ENCODE measurements around the gene RFX2. TPM values are rescaled to one million over a fixed set of nuclear protein-coding genes. Genes with fewer than 3 reads are reported as not detected.

Gene RFX2
- polyA plus RNA-seq, 2 donors: 5.3 to 8.8 TPM

DNA sequence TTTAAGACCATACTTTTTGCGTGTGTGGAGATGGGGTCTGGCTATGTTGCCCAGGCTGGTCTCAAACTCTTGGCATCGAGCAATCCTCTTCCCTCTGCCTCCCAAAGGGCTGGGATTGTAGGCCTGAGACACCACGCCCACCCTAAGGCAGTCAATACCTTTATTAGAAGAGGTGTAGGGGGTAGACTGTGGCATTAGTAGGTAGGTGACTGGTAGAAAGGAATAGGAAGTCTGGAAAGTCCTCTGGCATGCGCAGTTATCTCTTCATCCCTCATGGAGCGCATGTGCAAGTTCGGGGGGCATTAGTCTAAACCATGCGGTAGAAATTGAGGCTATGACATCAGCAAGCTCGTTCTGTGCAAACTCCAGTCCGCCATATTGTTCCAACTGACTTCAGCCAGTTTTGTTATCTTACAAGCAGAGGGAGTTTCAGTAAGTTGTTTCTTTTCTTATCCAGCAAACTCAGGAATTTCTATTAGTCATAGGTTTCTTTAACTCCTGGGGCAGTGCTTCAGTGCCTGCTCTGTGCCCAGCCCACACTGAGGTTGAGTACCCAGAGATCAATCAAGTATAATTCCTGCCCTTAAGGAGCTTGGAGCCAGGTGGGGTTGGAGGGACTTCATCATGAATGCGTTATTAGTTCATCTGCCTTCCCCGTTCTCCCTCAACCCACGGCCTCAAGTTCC lies 125.1 kb downstream of the RFX2 start:
- Histone ChIP-seq H3K4me3 (ENCODE audit: low read depth in 1 of 2, low read length in 2 of 2) (no peak overlapping the region), H3K27me3 (ENCODE audit: control insufficient read depth in 1 of 2, insufficient read depth in 2 of 2, low read length in 2 of 2) (no peaks in the 10 kb centered on the region), H3K4me1 (ENCODE audit: control insufficient read depth in 2 of 2, insufficient read depth in 2 of 2, low read length in 1 of 2) (peaks cover 2 to 10% of the 10 kb centered on the region in 2 donors), H3K27ac (ENCODE audit: low read depth in 2 of 2, low read length in 1 of 2) (no peak overlapping the region), H3K9me3 (ENCODE audit: control insufficient read depth in 2 of 2, insufficient read depth in 1 of 2, low read depth in 1 of 2, low read length in 1 of 2) (no peaks in the 10 kb centered on the region), H3K36me3 (ENCODE audit: control insufficient read depth in 2 of 2, insufficient read depth in 2 of 2, low read length in 1 of 2) (no peaks in the 10 kb centered on the region)
- 76 to 78% methylated on average over 12 of the region's 12 CpGs for WGBS, 2 donors

DNA sequence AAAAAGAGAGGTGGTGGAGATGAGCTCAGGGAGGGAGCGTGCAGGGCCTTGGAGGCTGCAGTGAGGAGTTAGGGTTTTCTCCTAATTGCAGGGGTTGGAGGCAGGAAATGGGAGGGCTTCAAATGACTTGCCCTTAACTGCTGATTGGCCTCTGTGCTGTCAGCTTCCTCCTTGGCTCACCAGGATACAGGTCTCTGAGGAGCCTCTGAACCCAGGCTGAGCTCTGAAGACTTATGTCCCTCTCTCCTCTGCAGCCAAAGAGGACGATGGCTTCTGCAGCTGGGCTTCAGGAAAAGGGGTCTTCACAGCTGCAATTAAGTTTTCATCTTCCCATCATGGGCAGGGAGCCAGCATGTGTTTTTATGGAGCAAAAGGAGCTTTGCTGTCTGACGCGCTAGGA lies 125.7 kb downstream of the RFX2 start:
- WGBS, 2 donors: 85 to 89% methylated on average over 4 of the region's 4 CpGs
- H3K4me1 ChIP-seq (ENCODE audit: control insufficient read depth in 2 of 2, insufficient read depth in 2 of 2, low read length in 1 of 2): peaks cover 2 to 8% of the 10 kb centered on the region in 2 donors

DNA sequence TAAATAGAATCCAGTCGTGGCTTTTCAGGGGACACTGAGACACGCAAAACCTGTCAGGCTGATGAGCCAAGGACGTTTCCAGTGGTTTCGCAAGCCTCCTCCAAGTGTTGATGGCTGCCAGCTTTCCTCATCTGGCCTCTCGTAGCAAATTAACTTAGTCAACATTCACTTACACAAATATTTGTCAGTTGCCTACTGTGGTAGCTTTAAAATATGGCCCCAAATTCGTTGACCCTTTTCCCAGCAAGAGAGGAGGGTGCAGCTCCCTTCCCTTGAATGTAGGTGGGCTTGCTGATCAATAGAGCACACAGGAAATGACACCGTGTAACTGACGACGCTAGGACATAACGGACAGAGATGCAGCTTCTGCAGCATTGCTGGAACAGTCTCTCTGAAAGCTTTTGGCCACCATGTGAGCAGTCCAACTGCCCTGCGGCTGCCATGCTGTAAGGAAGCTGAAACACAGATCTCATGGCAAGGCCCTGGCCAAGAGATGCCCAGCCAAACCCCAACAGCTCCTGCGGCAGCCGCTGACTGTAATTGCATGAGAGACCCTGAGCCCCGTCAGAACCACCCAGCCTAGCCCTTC lies 126.8 kb downstream of the RFX2 start:
- Histone ChIP-seq H3K4me1 (ENCODE audit: control insufficient read depth in 2 of 2, insufficient read depth in 2 of 2, low read length in 1 of 2) (peaks cover 2 to 14% of the 10 kb centered on the region in 2 donors), H3K27ac (ENCODE audit: low read depth in 2 of 2, low read length in 1 of 2) (peak overlapping the region; percentile 52 to 58), H3K9me3 (ENCODE audit: control insufficient read depth in 2 of 2, insufficient read depth in 1 of 2, low read depth in 1 of 2, low read length in 1 of 2) (no peaks in the 10 kb centered on the region), H3K36me3 (ENCODE audit: control insufficient read depth in 2 of 2, insufficient read depth in 2 of 2, low read length in 1 of 2) (no peaks in the 10 kb centered on the region), H3K27me3 (ENCODE audit: control insufficient read depth in 1 of 2, insufficient read depth in 2 of 2, low read length in 2 of 2) (no peaks in the 10 kb centered on the region), H3K4me3 (ENCODE audit: low read depth in 1 of 2, low read length in 2 of 2) (no peak overlapping the region)
- WGBS, 2 donors: 43 to 48% methylated on average over 14 of the region's 14 CpGs

More for the DNA sequence above, 125.7 kb downstream of the RFX2 start:
- Histone ChIP-seq H3K9me3 (ENCODE audit: control insufficient read depth in 2 of 2, insufficient read depth in 1 of 2, low read depth in 1 of 2, low read length in 1 of 2) (no peaks in the 10 kb centered on the region), H3K36me3 (ENCODE audit: control insufficient read depth in 2 of 2, insufficient read depth in 2 of 2, low read length in 1 of 2) (no peaks in the 10 kb centered on the region), H3K27me3 (ENCODE audit: control insufficient read depth in 1 of 2, insufficient read depth in 2 of 2, low read length in 2 of 2) (no peaks in the 10 kb centered on the region), H3K27ac (ENCODE audit: low read depth in 2 of 2, low read length in 1 of 2) (no peak overlapping the region), H3K4me3 (ENCODE audit: low read depth in 1 of 2, low read length in 2 of 2) (no peak overlapping the region)

DNA sequence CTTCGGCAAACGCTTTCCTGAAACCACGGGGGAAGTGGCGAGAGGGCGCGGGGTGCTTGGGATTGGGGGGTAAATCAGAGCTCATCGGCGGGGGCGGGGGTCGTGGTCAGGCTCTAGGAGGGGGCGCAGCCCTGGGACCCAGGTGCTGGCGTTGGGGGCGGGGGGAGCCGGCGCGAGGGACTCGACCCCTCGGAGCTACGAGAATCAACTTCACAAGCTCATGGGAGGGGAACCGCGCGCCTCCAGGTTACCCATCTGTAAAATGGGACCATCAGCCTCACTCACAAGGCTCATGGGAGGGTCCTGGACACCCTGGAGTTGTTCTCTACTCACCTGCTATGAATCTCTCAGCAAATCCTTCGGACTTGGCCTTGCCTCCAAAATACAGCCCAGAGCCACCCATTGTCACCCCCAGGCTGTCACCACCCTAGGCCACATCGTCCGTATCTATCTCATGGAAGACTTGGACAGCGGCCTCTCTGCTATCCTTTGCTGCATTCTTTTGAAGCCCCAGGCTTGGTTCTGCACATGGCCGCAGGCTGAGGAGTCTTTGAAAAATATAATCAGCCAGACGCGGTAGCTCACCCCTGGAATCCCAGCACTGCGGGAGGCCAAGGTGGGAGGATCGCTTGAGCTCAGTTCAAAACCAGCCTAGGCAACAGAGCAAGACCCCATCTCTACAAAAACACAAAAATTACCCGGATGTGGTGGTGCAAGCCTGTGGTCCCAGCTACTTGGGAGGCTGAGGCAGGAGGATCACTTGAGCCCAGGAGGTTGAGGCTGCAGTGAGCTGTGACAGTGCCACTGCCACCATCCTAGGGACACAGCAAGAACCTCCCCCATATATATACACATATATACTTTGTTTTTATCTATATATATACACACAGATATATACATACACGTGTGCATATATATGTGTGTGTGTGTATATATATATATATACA lies 131.4 kb downstream of the RFX2 start:
- H3K4me3 ChIP-seq (ENCODE audit: low read depth in 1 of 2, low read length in 2 of 2): peak overlapping the region; percentile 39 to 92

DNA sequence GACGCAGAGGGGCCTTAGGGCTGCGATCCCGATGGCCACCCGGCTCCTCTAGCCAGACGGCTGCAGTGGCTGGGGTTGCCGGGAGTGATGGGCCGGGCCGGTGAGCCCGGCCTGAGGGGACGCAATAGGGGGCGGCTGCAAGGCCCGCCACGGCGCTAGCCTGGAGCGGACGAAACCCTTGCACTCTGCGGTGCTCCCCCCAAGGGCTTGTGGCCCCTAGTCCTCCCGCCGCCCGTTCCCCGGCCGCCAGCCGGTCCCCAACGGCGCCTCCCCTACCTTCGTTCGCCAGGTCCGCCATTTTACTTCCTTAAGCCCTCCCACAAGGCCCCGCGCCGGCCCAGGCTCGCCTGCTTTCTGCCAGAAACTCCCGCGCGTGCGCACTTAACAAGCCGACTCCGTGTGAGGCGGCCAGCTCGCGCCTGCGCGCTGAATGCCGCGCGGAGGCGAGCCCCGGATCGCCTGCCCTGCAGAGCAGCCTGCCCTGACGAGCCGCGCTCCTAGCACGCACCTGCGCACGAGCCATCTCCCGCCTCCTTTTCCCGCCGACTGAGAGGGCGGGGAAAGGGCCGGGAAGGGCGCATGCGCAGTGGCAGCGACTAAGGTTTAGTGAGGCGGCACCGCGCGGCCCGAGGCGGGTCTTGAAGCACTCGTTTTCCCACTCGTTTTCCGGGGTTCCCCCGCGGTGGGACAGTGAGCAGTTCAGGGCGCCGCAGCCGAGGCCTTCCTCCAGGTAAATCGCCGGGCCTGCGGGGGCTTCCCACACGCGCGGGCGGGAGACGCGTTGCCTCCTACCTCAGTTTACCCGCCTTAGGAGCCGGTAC lies 132.3 kb downstream of the RFX2 start, which contains the start of gene RANBP3:
TSS of gene RANBP3 (minus strand) at position 356 of the 821 bp plus-strand sequence. CDS start at position 298, 58 bp downstream.
- Histone ChIP-seq H3K36me3 (ENCODE audit: control insufficient read depth in 2 of 2, insufficient read depth in 2 of 2, low read length in 1 of 2) (peaks cover 10 to 11% of the 10 kb centered on the region in 2 donors), H3K27me3 (ENCODE audit: control insufficient read depth in 1 of 2, insufficient read depth in 2 of 2, low read length in 2 of 2) (no peaks in the 10 kb centered on the region), H3K9me3 (ENCODE audit: control insufficient read depth in 2 of 2, insufficient read depth in 1 of 2, low read depth in 1 of 2, low read length in 1 of 2) (no peaks in the 10 kb centered on the region), H3K27ac (ENCODE audit: low read depth in 2 of 2, low read length in 1 of 2) (peak within 1 kb of the TSS; percentile 90 to 91), H3K4me1 (ENCODE audit: control insufficient read depth in 2 of 2, insufficient read depth in 2 of 2, low read length in 1 of 2) (peaks cover 4 to 17% of the 10 kb centered on the region in 2 donors), H3K4me3 (ENCODE audit: low read depth in 1 of 2, low read length in 2 of 2) (peak within 1 kb of the TSS; percentile 74 to 92)
- WGBS, 2 donors: 0 to 1% methylated on average over 79 to 88 of the region's 88 CpGs

More for the DNA sequence above, 131.4 kb downstream of the RFX2 start:
- peaks cover 4 to 25% of the 10 kb centered on the region in 2 donors for H3K4me1 ChIP-seq (ENCODE audit: control insufficient read depth in 2 of 2, insufficient read depth in 2 of 2, low read length in 1 of 2)
- peak overlapping the region; percentile 90 for H3K27ac ChIP-seq (ENCODE audit: low read depth in 2 of 2, low read length in 1 of 2)
- no peaks in the 10 kb centered on the region for H3K9me3 ChIP-seq (ENCODE audit: control insufficient read depth in 2 of 2, insufficient read depth in 1 of 2, low read depth in 1 of 2, low read length in 1 of 2)
- no peaks in the 10 kb centered on the region for H3K27me3 ChIP-seq (ENCODE audit: control insufficient read depth in 1 of 2, insufficient read depth in 2 of 2, low read length in 2 of 2)
- peaks cover 2 to 6% of the 10 kb centered on the region in 2 donors for H3K36me3 ChIP-seq (ENCODE audit: control insufficient read depth in 2 of 2, insufficient read depth in 2 of 2, low read length in 1 of 2)
- 38 to 46% methylated on average over 33 of the region's 33 CpGs for WGBS, 2 donors

DNA sequence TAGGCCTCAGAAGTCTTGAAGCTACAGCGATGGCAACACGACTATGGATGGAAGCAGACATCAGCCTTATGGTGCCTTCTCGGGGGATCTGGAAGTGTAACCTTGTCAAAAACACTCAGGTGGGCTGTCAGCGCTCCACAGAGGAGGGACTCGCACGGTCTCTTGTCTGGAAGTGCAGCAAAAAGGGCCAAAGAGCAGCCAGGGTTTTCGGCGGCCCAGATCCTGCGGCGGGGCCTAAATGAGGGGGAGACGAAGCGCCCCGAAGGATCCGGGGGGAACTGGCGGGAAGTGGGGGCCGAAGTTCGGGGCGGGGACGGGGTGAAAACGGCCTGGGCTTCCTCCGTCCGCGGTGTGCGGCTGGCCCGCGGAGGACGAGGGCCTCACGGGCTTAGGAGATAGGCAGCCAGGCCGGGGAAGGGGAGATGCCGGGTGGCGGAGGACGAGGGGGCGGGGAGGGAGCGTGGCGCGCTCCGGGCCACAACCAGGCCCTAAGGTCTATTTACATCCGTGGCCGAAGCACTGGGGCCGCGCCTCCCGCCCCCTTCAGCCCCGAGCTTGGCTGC lies 133.0 kb downstream of the RFX2 start:
- Histone ChIP-seq H3K4me3 (ENCODE audit: low read depth in 1 of 2, low read length in 2 of 2) (peak overlapping the region; percentile 74 to 92), H3K27ac (ENCODE audit: low read depth in 2 of 2, low read length in 1 of 2) (peak overlapping the region; percentile 84 to 91), H3K4me1 (ENCODE audit: control insufficient read depth in 2 of 2, insufficient read depth in 2 of 2, low read length in 1 of 2) (peaks cover 4 to 17% of the 10 kb centered on the region in 2 donors), H3K9me3 (ENCODE audit: control insufficient read depth in 2 of 2, insufficient read depth in 1 of 2, low read depth in 1 of 2, low read length in 1 of 2) (no peaks in the 10 kb centered on the region), H3K36me3 (ENCODE audit: control insufficient read depth in 2 of 2, insufficient read depth in 2 of 2, low read length in 1 of 2) (peaks cover 10 to 11% of the 10 kb centered on the region in 2 donors), H3K27me3 (ENCODE audit: control insufficient read depth in 1 of 2, insufficient read depth in 2 of 2, low read length in 2 of 2) (no peaks in the 10 kb centered on the region)
- WGBS, 2 donors: 0 to 1% methylated on average over 29 to 43 of the region's 43 CpGs

DNA sequence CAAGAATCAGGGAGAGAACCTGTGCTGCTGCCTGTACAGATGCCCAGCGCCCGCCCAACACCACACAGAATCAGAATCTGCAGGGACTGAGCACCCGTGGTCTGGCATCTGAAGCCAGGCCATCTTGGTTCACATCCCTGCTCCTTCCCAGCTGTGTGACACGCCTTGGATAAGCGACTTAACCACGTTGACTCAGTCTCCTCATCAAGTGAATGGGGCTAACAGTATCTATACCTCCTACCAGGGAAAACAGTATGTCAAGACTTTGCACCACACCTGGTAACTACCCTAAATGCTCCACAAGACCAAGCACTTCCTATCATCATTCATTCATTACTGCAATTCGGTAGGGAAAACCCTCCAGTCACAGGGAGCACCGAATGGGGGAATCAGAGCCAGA lies 133.5 kb downstream of the RFX2 start:
- H3K4me1 ChIP-seq (ENCODE audit: control insufficient read depth in 2 of 2, insufficient read depth in 2 of 2, low read length in 1 of 2): peaks cover 4 to 17% of the 10 kb centered on the region in 2 donors
- H3K4me3 ChIP-seq (ENCODE audit: low read depth in 1 of 2, low read length in 2 of 2): peak overlapping the region; percentile 74 to 92
- peaks cover 10 to 11% of the 10 kb centered on the region in 2 donors for H3K36me3 ChIP-seq (ENCODE audit: control insufficient read depth in 2 of 2, insufficient read depth in 2 of 2, low read length in 1 of 2)
- H3K27me3 ChIP-seq (ENCODE audit: control insufficient read depth in 1 of 2, insufficient read depth in 2 of 2, low read length in 2 of 2): no peaks in the 10 kb centered on the region
- no peak overlapping the region for H3K27ac ChIP-seq (ENCODE audit: low read depth in 2 of 2, low read length in 1 of 2)
- 43 to 47% methylated on average over 8 of the region's 8 CpGs for WGBS, 2 donors
- no peaks in the 10 kb centered on the region for H3K9me3 ChIP-seq (ENCODE audit: control insufficient read depth in 2 of 2, insufficient read depth in 1 of 2, low read depth in 1 of 2, low read length in 1 of 2)

DNA sequence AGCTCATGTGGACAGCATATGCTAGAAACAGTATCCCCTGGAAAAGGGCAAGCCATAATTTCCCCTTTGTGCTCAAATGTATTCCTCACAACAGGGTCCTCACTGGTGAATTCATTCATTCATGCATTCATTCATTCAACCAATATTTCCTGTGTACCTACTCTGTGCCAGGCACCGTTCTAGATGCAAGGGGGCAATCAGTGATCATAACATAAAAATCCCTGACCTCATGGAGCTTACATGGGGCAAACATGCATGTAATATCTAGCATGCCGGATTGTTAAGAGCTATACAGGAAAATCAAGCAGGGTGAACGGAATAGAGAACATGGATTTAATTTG lies 134.9 kb downstream of the RFX2 start:
- Histone ChIP-seq H3K36me3 (ENCODE audit: control insufficient read depth in 2 of 2, insufficient read depth in 2 of 2, low read length in 1 of 2) (peaks cover 10 to 11% of the 10 kb centered on the region in 2 donors), H3K4me1 (ENCODE audit: control insufficient read depth in 2 of 2, insufficient read depth in 2 of 2, low read length in 1 of 2) (peaks cover 4 to 17% of the 10 kb centered on the region in 2 donors), H3K9me3 (ENCODE audit: control insufficient read depth in 2 of 2, insufficient read depth in 1 of 2, low read depth in 1 of 2, low read length in 1 of 2) (no peaks in the 10 kb centered on the region), H3K27ac (ENCODE audit: low read depth in 2 of 2, low read length in 1 of 2) (no peak overlapping the region), H3K27me3 (ENCODE audit: control insufficient read depth in 1 of 2, insufficient read depth in 2 of 2, low read length in 2 of 2) (no peaks in the 10 kb centered on the region), H3K4me3 (ENCODE audit: low read depth in 1 of 2, low read length in 2 of 2) (no peak overlapping the region)
- WGBS, 2 donors: 78 to 83% methylated on average over 3 of the region's 3 CpGs
